Non-pigmented ciliary epithelial cell (primary cell): ENCODE data around the gene NPAS3.

Experiments used
- DNase-seq: peaks from one replicate; pipeline ENCODE4 v3.0.0-alpha.2; 2010; ENCODE audit warnings: low read depth

Gene NPAS3

GRCh38 chr14:33762161-33762851 lies 823.6 kb downstream of the NPAS3 start:
- DNase-seq, result no peak

DNA sequence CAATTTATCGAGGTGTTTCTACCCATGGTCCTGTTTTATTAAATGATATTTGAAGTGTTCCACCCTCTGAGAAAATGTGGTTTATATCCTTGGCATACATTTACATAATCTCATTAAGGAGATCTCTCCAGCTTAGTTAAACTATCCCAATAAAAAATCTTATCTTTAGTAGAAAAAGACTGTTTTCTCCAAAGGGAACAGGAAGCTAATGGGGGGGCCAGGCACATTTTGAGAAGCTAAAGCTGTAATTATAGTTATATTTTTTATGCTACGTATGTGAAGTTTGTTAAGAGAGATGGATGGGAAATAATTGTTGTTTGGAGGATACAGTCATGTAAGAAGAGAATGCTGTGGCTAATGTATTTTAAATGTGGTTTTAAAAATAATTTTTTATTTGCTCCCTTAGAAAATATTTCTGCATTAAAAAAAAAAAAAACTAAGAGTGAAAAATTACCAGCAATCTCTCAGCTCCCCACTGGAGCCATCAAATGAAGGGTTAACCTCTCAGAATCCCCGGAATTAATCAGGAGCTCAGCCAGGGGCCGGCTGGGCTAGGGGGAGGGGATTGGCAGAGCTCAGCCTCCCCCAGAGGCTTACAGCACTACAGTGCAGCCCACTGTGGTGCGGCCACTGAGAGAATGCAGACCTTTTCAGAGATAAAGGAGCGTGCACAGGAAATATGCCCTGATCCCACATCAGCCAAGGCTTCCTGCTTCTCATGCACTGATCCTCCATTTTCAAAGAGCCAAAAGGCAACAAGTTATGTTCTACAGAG lies 826.4 kb downstream of the NPAS3 start:
- DNase-seq, result no peak

GRCh38 chr14:33767586-33768457 lies 829.1 kb downstream of the NPAS3 start:
- no peak for DNase-seq

- DNase-seq, result no peak
Observed at GRCh38 chr14:33768458-33768830, 829.8 kb downstream of the NPAS3 start.

GRCh38 chr14:33773205-33774030 lies 834.7 kb downstream of the NPAS3 start:
- no peak for DNase-seq

- no peak for DNase-seq
Observed at GRCh38 chr14:33774161-33774560, 835.5 kb downstream of the NPAS3 start.

GRCh38 chr14:33774723-33775470 lies 836.2 kb downstream of the NPAS3 start:
- no peak for DNase-seq

DNA sequence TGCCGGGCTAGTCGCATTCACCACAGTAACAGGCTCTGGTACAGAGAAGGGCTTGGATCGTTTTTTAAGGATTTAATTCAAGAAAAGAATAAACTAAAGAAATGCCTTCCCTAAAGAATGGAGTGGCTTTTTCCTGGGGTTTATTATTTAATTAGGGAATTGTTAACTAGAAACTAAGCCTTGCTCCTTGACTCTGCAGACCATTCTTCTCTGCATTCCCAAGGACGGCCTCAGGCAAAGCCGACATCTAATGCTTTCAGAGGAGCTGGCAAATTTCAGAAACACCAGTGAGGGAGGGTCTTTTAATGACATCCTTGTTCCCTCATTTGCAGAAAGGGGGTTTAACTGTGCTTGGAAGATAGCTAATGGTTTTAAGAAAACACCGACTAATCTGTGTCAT lies 838.2 kb downstream of the NPAS3 start:
- no peak for DNase-seq

DNA sequence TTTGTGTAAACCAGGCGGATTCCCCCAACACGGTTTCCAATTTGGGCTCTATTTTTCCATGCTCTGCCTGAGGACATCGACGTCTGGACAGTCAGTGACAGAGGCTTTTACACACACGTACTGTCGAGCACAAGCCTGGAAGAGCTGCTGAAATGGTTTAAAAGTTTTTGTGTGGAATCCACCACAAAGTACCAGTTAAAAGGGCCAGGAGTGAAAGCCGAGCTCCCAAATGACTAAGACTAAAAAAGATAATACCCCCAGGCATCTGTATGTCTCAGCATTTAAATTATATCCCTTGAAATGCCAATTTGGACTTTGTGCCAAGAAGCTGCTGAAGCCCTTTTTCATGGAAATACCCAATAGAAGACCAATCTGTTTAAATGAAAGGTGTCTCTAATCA lies 839.0 kb downstream of the NPAS3 start:
- no peak for DNase-seq

DNA sequence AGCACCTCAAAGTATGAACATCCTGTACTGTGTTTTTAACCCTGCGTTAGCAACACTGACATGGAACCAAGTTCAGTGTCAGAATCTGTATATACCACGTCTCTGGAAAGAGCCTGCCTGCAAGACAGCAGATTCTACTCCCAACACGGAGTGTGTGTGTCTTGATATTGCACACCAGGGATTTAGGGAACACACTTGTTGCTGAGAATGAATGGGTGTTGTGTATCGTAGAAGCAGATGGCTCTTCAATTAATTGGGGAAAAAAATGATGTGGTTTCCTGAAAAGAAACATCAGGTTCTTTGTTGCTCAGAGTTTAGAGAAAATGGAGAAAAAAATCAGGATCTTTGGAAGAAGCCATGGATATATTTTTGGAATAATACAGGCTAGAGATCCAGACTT lies 841.4 kb downstream of the NPAS3 start:
- DNase-seq, result no peak

DNA sequence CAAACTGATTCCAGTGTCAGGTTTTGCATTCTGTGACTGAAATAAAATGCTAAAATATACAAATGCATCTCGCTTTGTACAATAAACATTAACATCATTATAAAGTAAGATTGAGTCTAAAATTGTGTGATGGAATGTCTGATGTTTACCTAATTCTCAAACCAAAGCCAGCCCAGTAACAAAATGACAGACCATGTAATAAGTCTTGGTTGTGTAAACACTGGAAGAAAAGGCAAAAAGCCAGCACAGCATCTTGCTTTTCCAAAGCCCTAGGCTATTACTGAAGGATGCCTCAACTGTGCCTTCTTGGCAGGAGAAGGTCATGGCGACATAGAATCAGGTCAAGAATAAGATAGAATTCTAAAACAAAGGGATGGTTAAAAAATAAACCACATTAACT lies 842.6 kb downstream of the NPAS3 start:
- no peak for DNase-seq

- DNase-seq, result no peak
Observed at GRCh38 chr14:33782923-33783322, 844.2 kb downstream of the NPAS3 start.

DNA sequence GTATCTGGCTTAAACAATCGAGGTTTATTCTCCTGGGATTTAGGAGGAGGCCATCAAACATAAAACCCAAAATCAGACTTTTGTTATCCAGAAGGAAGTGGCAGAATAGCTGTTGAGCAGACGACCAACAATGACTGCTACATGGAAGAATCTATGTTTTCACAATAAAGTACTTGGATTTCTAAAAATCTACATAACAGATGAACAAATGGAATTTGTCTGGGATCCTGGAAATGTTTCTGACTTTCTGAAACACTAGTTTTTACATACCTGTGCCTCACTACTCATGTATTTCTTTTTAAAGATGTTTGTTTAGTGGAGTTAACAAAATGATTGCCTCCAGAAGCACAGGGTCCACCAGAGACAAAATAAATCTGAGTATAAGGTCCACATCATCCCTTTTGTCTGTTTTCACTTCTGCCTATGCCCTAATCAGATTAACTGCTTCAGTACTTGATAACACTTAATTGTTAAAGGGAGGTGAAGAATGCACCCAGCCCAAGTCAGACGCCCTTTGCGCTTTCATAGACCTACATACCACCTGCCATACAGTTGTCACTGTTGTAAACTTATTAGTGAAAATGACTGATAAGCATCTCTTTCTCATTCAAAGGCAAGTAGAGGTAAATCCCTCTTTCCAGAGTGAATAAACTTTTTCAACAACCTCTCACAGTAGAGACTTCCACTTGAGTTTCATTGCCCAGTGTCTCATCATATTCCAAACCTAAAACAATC lies 847.6 kb downstream of the NPAS3 start:
- no peak for DNase-seq

- no peak for DNase-seq
Observed at GRCh38 chr14:33788161-33788560, 849.5 kb downstream of the NPAS3 start.

GRCh38 chr14:33790996-33791395 lies 852.3 kb downstream of the NPAS3 start:
- no peak for DNase-seq

DNA sequence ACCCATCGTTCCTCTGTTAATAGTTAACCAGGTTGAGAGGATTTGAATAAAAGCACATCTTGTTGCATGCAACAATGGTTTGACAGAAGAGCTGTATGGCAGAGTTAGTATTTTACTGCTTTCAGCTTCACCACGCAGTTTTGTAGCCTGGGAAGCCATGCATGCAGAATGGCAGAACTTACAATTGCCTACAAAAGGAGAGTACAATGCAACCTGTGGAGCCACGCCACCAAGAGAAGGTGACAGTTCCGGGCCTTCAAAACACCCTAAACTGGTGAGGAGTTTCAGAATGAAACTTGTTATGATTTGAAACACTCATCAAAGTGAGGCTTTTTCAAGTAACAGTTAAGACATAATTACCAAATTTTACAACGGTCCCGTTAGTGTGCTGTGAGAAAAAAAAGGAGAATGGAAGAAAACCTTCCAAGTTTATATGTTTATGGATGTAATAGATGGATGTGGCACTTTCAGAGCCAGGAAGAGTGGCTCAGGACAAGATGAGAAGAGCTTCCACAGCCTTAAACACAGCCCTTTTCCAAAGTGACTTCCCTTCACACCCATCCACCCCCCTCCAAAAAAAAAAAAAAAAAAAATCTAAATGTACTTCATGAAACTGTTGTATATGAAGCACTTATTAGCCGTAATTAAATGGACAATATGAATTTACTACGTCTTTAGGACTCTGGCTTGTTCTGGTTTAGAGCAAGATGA lies 853.5 kb downstream of the NPAS3 start:
- no peak for DNase-seq

GRCh38 chr14:33792720-33793368 lies 854.2 kb downstream of the NPAS3 start:
- peak; percentile 48 for DNase-seq

- DNase-seq, result no peak
Observed at GRCh38 chr14:33793398-33794110, 854.9 kb downstream of the NPAS3 start.
